ENCODE measurements around the gene PPP1R12C. TPM values are rescaled to one million over a fixed set of nuclear protein-coding genes. Genes with fewer than 3 reads are reported as not detected.

PPP1R12C gene
- total RNA-seq, 4 donors from 2014 or later = 22.6 to 28.2 (median 26.2) TPM

DNA sequence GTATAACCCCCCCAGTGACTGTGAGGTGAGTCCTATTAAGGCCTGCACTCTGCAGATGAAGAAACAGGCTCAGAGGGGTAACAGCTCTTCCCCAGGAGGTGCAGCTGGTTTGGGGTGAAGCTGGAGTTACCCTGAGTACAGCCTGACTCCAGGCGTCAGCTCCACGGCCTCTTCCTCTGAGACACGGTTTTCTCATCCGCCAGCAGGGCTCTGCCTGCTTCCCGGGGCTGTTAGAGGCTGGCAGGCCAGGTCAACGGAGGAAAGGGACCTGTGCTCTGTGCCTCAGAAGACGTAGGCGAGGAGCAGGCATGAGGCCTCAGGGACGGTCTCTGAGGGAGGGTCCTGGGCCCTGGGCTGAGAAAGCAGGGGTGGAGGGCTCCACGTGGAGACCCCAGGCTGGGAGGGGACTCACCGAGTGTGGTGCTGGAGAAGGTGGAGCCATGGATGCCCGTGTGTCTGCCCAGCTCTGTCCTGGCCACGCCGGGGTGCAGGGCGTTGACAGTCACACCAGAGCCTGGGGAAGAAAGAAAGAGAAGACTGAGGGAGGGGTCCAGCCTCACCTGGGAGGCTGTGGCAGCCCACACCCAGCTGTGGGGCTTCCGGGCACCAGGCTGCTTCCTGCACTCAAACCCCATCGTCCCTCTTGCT is 70.3 kb downstream of the PPP1R12C start:
- Histone ChIP-seq H3K36me3 (peaks cover 0 to 57% of the 10 kb centered on the region in 2 donors), H3K4me3 (no peak overlapping the region), H3K4me1 (no peaks in the 10 kb centered on the region), H3K27me3 (no peaks in the 10 kb centered on the region), H3K27ac (no peak overlapping the region), H3K9me3 (no peaks in the 10 kb centered on the region)
- DNase-seq (no peak), ATAC-seq (no peak)
- no peak for TF ChIP-seq CTCF (IDR thresholded peaks at IDR 0.05 in 4 of 5, conservative IDR thresholded peaks at IDR 0.05 in 1 of 5)
- no peak for TF ChIP-seq POLR2A (IDR thresholded peaks at IDR 0.05)
- intact Hi-C loops (cut with DNase I; ENCODE audit: low total_unique reads) (no loop called here), in situ Hi-C loops (cut with MboI; ENCODE audit: low sequenced_read_pairs in 4 of 4) (no loop called here)

- intact Hi-C loops (cut with DNase I; ENCODE audit: low total_unique reads) (no loop called here), in situ Hi-C loops (cut with MboI; ENCODE audit: low sequenced_read_pairs in 4 of 4) (no loop called here)
- DNase-seq (no peak), ATAC-seq (no peak)
- H3K4me1 ChIP-seq = no peaks in the 10 kb centered on the region
- no peaks in the 10 kb centered on the region for H3K9me3 ChIP-seq
- TF ChIP-seq POLR2A (IDR thresholded peaks at IDR 0.05) (no peak), CTCF (IDR thresholded peaks at IDR 0.05 in 4 of 5, conservative IDR thresholded peaks at IDR 0.05 in 1 of 5) (no peak)
- no peak overlapping the region for H3K27ac ChIP-seq
- H3K27me3 ChIP-seq = no peaks in the 10 kb centered on the region
- H3K4me3 ChIP-seq = no peak overlapping the region
- H3K36me3 ChIP-seq = peaks cover 0 to 65% of the 10 kb centered on the region in 2 donors
Measured at GRCh38 chr19:55044771-55045716, 72.4 kb downstream of the PPP1R12C start.

- DNase-seq (no peak), ATAC-seq (no peak)
- intact Hi-C loops (cut with DNase I; ENCODE audit: low total_unique reads) = no loop called here
- Histone ChIP-seq H3K27me3 (no peaks in the 10 kb centered on the region), H3K36me3 (peaks cover 0 to 65% of the 10 kb centered on the region in 2 donors), H3K27ac (no peak overlapping the region), H3K4me3 (no peak overlapping the region), H3K4me1 (no peaks in the 10 kb centered on the region), H3K9me3 (no peaks in the 10 kb centered on the region)
- in situ Hi-C loops (cut with MboI; ENCODE audit: low sequenced_read_pairs in 4 of 4) = no loop called here
- TF ChIP-seq POLR2A (IDR thresholded peaks at IDR 0.05) (no peak), CTCF (IDR thresholded peaks at IDR 0.05 in 4 of 5, conservative IDR thresholded peaks at IDR 0.05 in 1 of 5) (no peak)
Measured at GRCh38 chr19:55044286-55044685, 73.2 kb downstream of the PPP1R12C start.

DNA sequence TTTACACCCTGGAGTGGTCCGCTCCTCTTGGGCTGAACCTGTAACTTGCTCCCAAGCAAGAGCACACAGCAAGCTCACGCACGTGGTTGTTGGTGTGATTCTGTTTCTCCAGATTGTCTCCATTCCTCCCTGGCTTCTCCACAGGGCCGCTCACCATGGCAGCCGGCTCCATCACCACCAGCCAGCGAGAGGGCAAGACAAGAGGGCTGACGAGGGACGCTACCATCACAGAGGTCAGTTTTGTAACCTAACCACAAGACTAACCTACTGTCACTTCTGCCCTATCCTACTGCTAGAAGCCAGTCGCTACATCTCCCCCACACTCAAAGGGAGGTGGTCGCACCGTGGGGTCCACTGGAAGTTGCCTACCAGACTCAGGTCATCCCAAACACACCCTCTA is 74.7 kb downstream of the PPP1R12C start:
- DNase-seq (no peak), ATAC-seq (no peak)
- Histone ChIP-seq H3K4me1 (no peaks in the 10 kb centered on the region), H3K9me3 (no peaks in the 10 kb centered on the region), H3K27me3 (no peaks in the 10 kb centered on the region), H3K4me3 (no peak overlapping the region), H3K36me3 (peaks cover 0 to 50% of the 10 kb centered on the region in 2 donors), H3K27ac (no peak overlapping the region)
- intact Hi-C loops (cut with DNase I; ENCODE audit: low total_unique reads) (no loop called here), in situ Hi-C loops (cut with MboI; ENCODE audit: low sequenced_read_pairs in 4 of 4) (no loop called here)
- no peak for TF ChIP-seq CTCF (IDR thresholded peaks at IDR 0.05 in 4 of 5, conservative IDR thresholded peaks at IDR 0.05 in 1 of 5)
- no peak for TF ChIP-seq POLR2A (IDR thresholded peaks at IDR 0.05)

Data from gastrocnemius medialis (tissue), 4 donors.